KMS-11 (cell line): ENCODE data around the gene CYP26A1.

Source experiments
- H2AFZ ChIP-seq: fragments of 200-600 bp; sonication (generic); 2 replicates; pipeline ENCODE4 v1.6.1; 2016; ENCODE audit warnings: antibody characterized with exemption, mixed run types, low read depth
- H3K27ac ChIP-seq: fragments of 200-600 bp; sonication (generic); 2 replicates; pipeline ENCODE4 v1.6.1; 2016; ENCODE audit warnings: mild to moderate bottlenecking, mixed run types
- H3K27me3 ChIP-seq: fragments of 200-600 bp; sonication (generic); 2 replicates; pipeline ENCODE4 v1.6.1; 2017; ENCODE audit warnings: mild to moderate bottlenecking, low read depth, mixed run types, moderate library complexity; ENCODE audit not compliant: insufficient read depth
- H3K36me3 ChIP-seq: fragments of 200-600 bp; sonication (generic); 2 replicates; pipeline ENCODE4 v1.6.1; 2017; ENCODE audit warnings: mild to moderate bottlenecking, mixed run types; ENCODE audit not compliant: insufficient read depth
- H3K4me1 ChIP-seq: fragments of 200-600 bp; sonication (generic); 2 replicates; pipeline ENCODE4 v1.6.1; 2016; ENCODE audit warnings: mild to moderate bottlenecking, low read depth, mixed run types; ENCODE audit not compliant: poor library complexity, severe bottlenecking
- H3K4me2 ChIP-seq: fragments of 200-600 bp; sonication (generic); 2 replicates; pipeline ENCODE4 v1.7.0; 2016; ENCODE audit warnings: mild to moderate bottlenecking, mixed run types
- H3K4me3 ChIP-seq: fragments of 200-600 bp; sonication (generic); IDR thresholded peaks from 2 replicates; pipeline ENCODE4 v1.6.1; 2017; ENCODE audit warnings: low read depth, low read length, mixed read lengths; ENCODE audit not compliant: insufficient read depth
- H3K79me2 ChIP-seq: fragments of 200-600 bp; sonication (generic); 2 replicates; pipeline ENCODE4 v1.6.1; 2016; ENCODE audit warnings: low read depth, mixed run types; ENCODE audit not compliant: insufficient read depth
- H3K9ac ChIP-seq: fragments of 200-600 bp; sonication (generic); 2 replicates; pipeline ENCODE4 v1.6.1; 2016; ENCODE audit warnings: mild to moderate bottlenecking, mixed run types
- H4K20me1 ChIP-seq: fragments of 200-600 bp; sonication (generic); 2 replicates; pipeline ENCODE4 v1.6.1; 2016; ENCODE audit warnings: mild to moderate bottlenecking, mixed run types; ENCODE audit not compliant: insufficient read depth
- CTCF ChIP-seq: fragments of 200-600 bp; sonication (generic); conservative IDR thresholded peaks from 2 replicates; pipeline ENCODE4 v1.6.1; 2017; ENCODE audit warnings: low read depth, mild to moderate bottlenecking, antibody characterized with exemption, low read length, moderate library complexity, mixed read lengths

CYP26A1 gene

GRCh38 chr10:93090619-93091018, 16.9 kb downstream of the CYP26A1 start:
- no peak overlapping the region for H3K4me2 ChIP-seq
- H3K4me3 ChIP-seq, result no peak overlapping the region
- no peak overlapping the region for H3K27ac ChIP-seq
- no peaks in the 10 kb centered on the region for H4K20me1 ChIP-seq
- no peaks in the 10 kb centered on the region; the same call in 1 of the 2 replicates for H3K27me3 ChIP-seq
- peaks cover 14% of the 10 kb centered on the region for H3K4me1 ChIP-seq
- H3K79me2 ChIP-seq, result no peaks in the 10 kb centered on the region
- no peak overlapping the region for H2AFZ ChIP-seq
- TF ChIP-seq CTCF, result no peak
- H3K36me3 ChIP-seq, result no peaks in the 10 kb centered on the region
- no peak overlapping the region for H3K9ac ChIP-seq

- no peak for TF ChIP-seq CTCF
- H3K27me3 ChIP-seq, result no peaks in the 10 kb centered on the region; the same call in 1 of the 2 replicates
- H3K9ac ChIP-seq, result no peak overlapping the region
- H3K27ac ChIP-seq, result no peak overlapping the region
- no peak overlapping the region for H2AFZ ChIP-seq
- no peak overlapping the region for H3K4me3 ChIP-seq
- H3K4me2 ChIP-seq, result no peak overlapping the region
- peaks cover 2% of the 10 kb centered on the region for H3K4me1 ChIP-seq
- no peaks in the 10 kb centered on the region for H4K20me1 ChIP-seq
- H3K36me3 ChIP-seq, result no peaks in the 10 kb centered on the region
- H3K79me2 ChIP-seq, result no peaks in the 10 kb centered on the region
Observed at GRCh38 chr10:93091960-93092359, 18.3 kb downstream of the CYP26A1 start.

- Histone ChIP-seq H3K27ac (no peak overlapping the region), H3K9ac (no peak overlapping the region), H2AFZ (no peak overlapping the region), H3K4me1 (no peaks in the 10 kb centered on the region), H3K36me3 (no peaks in the 10 kb centered on the region), H3K4me2 (no peak overlapping the region), H3K79me2 (no peaks in the 10 kb centered on the region), H3K4me3 (no peak overlapping the region), H4K20me1 (no peaks in the 10 kb centered on the region), H3K27me3 (no peaks in the 10 kb centered on the region)
- no peak for TF ChIP-seq CTCF
Observed at GRCh38 chr10:93095225-93095624, 21.5 kb downstream of the CYP26A1 start.

GRCh38 chr10:93096901-93097300, 23.2 kb downstream of the CYP26A1 start:
- TF ChIP-seq CTCF, result no peak
- Histone ChIP-seq H3K27ac (no peak overlapping the region), H3K9ac (no peak overlapping the region), H3K36me3 (no peaks in the 10 kb centered on the region), H3K4me1 (no peaks in the 10 kb centered on the region), H3K79me2 (no peaks in the 10 kb centered on the region), H3K4me3 (no peak overlapping the region), H3K27me3 (no peaks in the 10 kb centered on the region), H4K20me1 (no peaks in the 10 kb centered on the region), H2AFZ (no peak overlapping the region), H3K4me2 (no peak overlapping the region)
